GM13977 (cell line): Measurements from ENCODE around the gene FBXO17.
"Not testable (repeated sequence)": the region's sequence is repeated elsewhere in the genome, so short reads cannot be mapped to it uniquely, and the experiment has no call there.

ENCODE experiments used
- DNase-seq: peaks from one replicate; pipeline ENCODE4 v3.0.0; 2012; ENCODE audit warnings: low spot score
- CTCF ChIP-seq: IDR thresholded peaks from 2 replicates; pipeline ENCODE4 v1.5.1; 2012; ENCODE audit warnings: mild to moderate bottlenecking, control low read depth; ENCODE audit not compliant: insufficient read depth; ENCODE audit errors: extremely low read depth, missing control alignments
- in situ Hi-C: fragments of 300-500 bp; cut with MboI; formaldehyde crosslinking; loops from one replicate; pipeline ENCODE4 v1.12.0; 2022; ENCODE audit warnings: low sequenced_read_pairs, low pct_unique_long_range_greater_than_20kb, mixed read lengths, inconsistent platforms; ENCODE audit not compliant: unreplicated experiment

FBXO17 gene

GRCh38 chr19:38993271-38993670, 17.7 kb upstream of the FBXO17 start:
- in situ Hi-C loops = no loop called here
- no peak for TF ChIP-seq CTCF
- no peak for DNase-seq

DNA sequence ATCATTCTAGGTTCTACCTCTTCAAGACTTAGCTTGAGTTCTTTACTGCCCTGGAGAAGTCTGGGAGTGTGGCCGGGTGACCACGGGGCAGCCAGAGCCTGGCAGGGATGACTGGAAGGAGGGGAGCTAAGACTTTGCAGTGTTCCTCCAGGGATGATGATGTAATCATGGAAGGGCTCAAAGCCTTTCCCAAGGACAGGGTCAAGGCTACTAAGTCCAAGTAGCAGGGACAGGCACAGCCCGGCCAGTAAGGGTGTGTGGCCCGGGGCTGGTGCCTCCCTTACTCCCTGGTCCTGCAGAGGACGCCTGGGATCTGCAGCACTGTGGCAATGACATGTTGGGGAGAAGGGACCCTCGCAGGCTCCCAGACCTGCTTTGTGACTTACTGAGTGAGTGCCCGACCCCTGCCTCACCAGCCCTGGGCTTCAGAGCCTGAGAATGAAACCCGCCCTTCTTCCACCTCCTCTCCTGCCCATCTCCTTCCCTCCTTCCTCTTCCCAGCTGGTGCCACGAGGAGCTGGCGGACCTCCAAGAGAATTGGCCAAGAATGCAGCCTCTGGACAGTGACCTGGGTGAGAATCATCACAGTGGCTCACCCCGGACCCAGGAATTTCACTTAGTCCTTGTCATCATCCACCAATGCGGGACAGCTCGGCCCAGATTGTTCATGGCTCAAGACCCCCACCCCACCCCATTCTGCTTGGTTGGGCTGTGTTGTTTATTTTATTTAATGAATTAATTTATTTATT, 15.6 kb upstream of the FBXO17 start:
- no peak for TF ChIP-seq CTCF
- in situ Hi-C loops = no loop called here

DNA sequence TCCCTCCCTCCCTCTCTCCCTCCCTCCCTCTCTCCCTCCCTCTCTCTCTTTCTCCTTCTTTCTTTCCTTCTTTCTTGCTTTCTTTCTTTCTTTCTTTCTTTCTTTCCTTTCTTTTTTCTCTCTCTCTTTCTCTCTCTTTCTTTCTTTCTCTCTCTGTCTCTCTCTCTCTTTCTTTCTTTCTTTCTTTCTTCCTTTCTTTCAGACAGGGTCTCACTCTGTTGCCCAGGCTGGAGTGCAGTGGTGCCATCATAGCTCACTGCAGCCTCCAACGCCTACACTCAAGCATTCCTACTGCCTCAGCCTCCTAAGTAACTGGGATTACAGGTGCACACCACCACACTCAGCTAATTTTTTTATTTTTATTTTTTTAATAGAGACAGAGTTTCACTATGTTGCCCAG, 14.1 kb upstream of the FBXO17 start:
- DNase-seq, in situ Hi-C loops: not testable (repeated sequence)

More for the DNA sequence above, 15.6 kb upstream of the FBXO17 start:
- no peak for DNase-seq

- no peak for TF ChIP-seq CTCF
- in situ Hi-C loops = no loop called here
- DNase-seq = no peak
These were observed 13.6 kb upstream of the FBXO17 start for GRCh38 chr19:38989066-38989605.

DNA sequence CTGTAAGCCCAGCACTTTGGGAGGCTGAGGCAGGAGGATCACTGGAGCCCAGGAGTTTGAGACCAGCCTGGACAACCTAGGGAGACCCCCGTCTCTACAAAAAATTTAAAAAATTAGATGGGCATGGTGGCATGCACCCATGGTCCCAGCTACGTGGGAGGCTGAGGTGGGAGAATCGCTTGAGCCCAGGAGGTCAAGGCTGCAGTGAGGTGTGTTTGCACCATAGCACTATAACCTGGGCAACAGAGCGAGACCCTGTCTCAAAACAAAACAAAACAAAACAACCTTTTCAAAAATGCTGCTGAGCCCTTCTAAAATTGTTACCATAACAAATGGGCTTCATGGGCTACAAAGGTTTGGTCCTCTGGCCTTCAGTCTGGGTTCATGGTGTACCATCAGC, 13.1 kb upstream of the FBXO17 start:
- DNase-seq, in situ Hi-C loops: not testable (repeated sequence)

DNA sequence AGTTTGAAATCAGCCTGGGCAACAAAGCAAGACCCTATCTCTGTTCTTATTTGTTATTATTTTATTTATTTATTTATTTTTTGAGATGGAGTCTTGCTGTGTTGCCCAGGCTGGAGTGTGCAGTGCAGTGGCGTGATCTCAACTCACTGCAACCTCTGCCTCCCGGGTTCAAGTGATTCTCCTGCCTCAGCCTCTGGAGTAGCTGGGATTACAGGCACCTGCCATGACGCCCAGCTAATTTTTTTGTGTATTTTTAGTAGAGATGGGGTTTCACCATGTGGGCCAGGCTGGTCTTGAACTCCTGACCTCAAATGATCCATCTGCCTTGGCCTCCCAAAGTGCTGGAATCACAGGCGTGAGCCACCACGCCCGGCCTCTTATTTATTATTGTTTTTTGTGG, 12.2 kb upstream of the FBXO17 start:
- in situ Hi-C loops, DNase-seq: not testable (repeated sequence)

DNA sequence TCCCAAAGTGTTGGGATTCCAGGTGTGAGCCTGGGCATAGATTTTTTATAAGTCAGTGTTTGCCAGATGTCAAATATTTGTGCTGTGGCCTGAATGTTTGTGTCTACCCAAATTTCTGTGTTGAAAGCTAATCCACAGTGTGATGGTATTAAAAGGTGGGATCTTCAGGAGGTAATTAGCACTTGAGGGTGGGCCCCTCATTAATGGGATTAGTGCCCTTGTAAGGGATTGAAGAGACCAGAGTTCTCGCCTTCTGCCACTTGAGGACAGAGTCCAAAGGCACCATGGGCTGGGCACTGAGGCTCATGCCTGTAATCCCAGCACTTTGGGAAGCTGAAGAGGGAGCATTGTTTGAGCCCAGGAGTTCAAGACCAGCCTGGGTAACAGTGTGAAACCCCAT, 9.7 kb upstream of the FBXO17 start:
- no peak for TF ChIP-seq CTCF
- DNase-seq = no peak
- in situ Hi-C loops = no loop called here

GRCh38 chr19:38980583-38981374, 5.2 kb upstream of the FBXO17 start:
- TF ChIP-seq CTCF = no peak
- no peak for DNase-seq
- in situ Hi-C loops = no loop called here
